ENCODE results near the gene KIF16B. TPM values are rescaled to one million over a fixed set of nuclear protein-coding genes. Genes with fewer than 3 reads are reported as not detected.

The KIF16B gene
- polyA plus RNA-seq, 4 donors = 9.8 to 23.5 (median 19.5) TPM

GRCh38 chr20:16486532-16486931 is 86.7 kb downstream of the KIF16B start:
- DNase-seq (ENCODE audit: low read depth in 4 of 4, low spot score in 3 of 4) = no peak

DNA sequence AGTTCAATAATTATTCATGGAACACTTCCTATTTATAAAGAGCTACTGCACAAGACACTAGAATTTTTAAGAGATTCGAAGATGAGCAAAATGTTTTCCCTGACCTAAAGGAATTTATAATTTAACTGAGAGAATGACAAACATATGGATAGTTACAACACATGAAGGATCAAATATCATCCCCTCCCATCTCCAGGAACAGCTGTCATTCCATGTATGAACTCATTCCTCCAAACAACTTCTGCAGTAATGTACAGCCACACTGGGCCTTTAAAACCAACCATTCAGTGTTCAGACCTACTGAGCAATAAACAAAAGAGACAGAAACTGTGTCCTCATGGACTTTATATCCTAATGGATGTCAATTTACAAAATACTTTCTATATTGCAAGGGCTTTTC is 87.8 kb downstream of the KIF16B start:
- DNase-seq (ENCODE audit: low read depth in 4 of 4, low spot score in 3 of 4) = no peak

DNA sequence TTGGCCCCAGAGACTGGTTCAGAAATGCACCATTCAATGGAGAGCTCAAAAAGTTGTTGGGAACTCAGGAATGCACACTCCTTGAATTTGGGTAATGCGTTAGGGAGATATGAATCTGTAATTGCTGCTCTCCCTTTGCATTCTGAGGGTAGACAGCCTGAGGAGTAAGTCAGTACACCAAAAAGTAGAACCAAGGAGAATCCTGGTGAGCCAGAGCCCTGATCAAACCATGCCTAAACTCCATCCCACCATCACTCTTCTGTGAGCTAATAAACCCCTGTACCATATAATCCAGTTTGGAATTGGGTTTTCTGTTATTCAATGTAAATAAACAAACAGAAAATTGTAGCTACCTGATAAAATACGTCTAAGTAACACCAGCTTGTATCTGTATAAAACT is 90.2 kb downstream of the KIF16B start:
- DNase-seq (ENCODE audit: low read depth in 4 of 4, low spot score in 3 of 4) = no peak

DNA sequence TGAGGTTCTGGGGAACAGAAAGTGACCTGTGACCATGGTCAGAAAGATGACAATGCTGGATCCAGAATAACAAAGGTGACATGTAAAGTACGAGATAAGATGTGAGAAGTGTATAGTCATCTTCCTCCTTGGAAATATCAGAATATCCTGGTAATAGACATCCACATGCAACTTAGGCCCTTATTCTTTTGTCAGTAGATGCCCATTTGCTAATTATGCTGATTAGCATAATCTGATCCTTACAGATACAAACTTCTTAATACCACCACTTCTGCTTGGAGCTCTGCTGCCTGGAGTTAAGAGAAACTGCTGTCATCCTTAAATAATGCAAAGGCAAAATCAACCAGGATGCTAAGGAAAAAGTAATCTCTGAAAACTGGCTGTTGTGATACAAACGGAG is 91.3 kb downstream of the KIF16B start:
- no peak for DNase-seq (ENCODE audit: low read depth in 4 of 4, low spot score in 3 of 4)

DNA sequence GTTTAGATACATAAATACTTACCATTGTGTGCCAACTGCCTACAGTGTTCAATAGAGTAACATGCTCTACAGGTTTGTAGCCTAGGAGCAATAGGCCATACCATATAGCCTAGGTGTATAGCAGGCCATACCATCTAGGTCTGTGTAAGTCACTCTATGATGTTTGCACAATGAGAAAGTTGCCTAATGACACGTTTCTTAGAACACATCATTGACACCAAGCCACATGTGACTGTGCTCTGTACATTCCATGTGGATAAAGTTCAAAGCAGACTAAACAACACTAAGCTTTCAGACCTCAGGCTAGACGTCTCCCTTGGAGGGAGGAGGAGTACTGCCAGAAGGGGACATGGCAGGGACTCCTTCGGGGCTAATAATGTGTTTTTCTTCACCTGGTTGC is 93.6 kb downstream of the KIF16B start:
- no peak for DNase-seq (ENCODE audit: low read depth in 4 of 4, low spot score in 3 of 4)

DNA sequence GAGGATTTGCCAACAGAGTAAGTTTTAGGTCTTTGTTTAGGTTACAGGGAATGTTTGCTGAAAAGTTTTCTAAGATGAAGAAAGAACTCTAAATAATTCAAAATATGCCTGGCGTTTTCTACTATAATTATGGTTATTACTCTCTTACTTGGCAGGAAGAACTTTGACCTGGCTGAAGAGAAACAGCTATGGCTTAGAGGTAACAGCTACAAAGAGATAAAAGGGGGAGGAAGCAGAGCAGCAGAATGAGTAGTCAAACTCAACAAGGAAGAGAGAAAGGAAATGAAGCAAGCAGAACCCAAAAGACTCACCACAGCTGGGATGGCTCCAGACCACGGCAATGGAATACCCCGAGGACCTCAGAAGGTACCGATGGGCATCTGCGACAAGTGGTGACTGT is 95.6 kb downstream of the KIF16B start:
- no peak for DNase-seq (ENCODE audit: low read depth in 4 of 4, low spot score in 3 of 4)

- DNase-seq (ENCODE audit: low read depth in 4 of 4, low spot score in 3 of 4) = peak in 3 of 4 donors; percentile 24 to 47 (median 42)
These were observed 97.2 kb downstream of the KIF16B start for GRCh38 chr20:16476032-16476431.

- DNase-seq (ENCODE audit: low read depth in 4 of 4, low spot score in 3 of 4) = no peak
These were observed 98.0 kb downstream of the KIF16B start for GRCh38 chr20:16475225-16475624.

- DNase-seq (ENCODE audit: low read depth in 4 of 4, low spot score in 3 of 4) = no peak
These were observed 98.9 kb downstream of the KIF16B start for GRCh38 chr20:16474363-16474762.

DNA sequence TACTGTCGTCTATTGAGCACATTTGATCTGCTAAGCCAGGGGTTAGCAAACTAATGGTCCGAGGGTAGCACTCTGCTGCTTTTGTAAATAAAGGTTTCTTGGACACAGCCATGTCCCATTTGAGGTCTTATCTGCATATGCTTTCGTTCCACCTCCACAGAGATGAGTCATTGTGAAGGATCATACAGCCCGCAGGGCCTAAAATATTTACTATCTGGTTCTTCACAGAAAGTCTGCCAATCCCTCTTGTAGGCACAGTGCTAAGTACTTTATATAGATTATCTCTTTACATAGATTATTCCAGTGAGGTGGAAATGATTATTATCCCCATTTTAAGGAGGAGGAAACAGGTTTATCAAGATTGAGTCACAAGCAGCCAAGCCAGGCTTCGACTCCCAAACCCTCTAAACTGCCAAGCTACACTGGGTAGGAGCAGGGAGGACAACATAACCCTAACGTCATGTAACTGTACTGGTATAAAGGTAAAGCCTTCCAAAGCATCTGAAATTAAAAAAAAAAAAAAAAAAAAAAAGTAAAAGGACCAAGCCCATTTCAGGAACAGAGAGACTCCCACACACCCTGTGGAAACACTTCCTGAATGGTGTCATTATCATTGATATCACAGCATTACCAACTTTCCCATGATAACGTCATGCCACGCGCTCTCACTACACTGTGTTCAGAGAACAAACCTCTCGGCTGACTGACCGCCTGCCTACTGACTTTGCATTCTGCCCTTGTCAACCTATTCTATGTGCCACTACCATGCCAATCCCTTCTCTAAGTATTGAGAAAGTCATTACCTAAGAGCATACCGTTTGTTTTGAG is 101.0 kb downstream of the KIF16B start:
- DNase-seq (ENCODE audit: low read depth in 4 of 4, low spot score in 3 of 4) = no peak

DNA sequence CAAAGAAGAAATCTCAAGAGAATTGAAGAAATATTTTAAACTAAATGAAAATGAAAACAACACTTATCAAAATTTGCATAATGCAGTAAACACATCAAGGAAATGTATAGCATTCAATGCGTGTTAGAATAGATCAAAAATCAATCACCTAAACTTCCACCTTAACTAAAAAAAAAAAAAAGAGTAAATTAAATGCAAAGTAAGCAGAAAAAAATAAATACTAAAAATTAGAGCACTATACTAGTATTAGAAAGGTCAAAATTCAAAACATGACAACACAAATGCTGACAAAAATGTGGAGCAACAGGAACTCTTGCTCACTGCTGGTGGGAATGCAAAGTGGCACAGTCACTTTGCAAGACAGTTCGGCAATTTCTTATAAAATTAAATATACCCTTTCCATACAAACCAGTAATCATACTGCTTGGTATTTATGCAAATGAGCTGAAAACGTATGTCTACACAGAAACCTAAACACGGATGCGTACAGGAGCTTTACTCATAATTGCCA is 103.8 kb downstream of the KIF16B start:
- no peak for DNase-seq (ENCODE audit: low read depth in 4 of 4, low spot score in 3 of 4)

GRCh38 chr20:16462711-16463110 is 110.5 kb downstream of the KIF16B start:
- no peak for DNase-seq (ENCODE audit: low read depth in 4 of 4, low spot score in 3 of 4)

DNA sequence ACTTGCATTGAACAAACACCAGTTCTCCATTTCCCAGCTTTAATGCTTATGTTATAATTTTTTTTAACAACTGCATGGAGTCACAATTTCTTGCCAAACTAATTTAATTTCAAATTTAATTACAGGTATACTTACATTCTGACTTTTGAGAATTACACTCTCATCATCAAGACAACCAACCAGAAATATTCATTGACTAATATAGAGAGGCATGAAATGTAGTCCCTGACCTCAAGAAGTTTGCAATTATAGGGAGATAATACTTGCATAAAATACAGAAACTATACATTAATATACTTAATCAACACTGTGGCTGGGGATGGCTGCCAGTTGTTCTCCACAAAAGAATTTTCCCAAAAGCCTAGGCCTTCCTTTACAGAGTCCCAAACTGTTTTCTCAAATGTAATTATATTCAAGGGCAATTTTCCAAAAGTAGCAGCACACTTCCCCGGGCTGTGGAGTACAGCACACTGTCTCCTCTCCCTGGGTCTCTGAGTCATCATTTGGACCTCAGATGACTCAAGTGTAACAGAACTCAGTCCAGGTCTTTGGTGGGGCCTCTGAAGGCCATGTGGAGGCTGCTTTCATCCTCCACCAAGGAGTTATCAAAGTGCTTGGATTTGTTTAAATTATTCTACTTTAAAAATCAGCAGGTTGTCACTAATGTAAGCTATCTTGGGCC is 114.1 kb downstream of the KIF16B start:
- DNase-seq (ENCODE audit: low read depth in 4 of 4, low spot score in 3 of 4) = no peak

- DNase-seq (ENCODE audit: low read depth in 4 of 4, low spot score in 3 of 4) = no peak
These were observed 115.7 kb downstream of the KIF16B start for GRCh38 chr20:16457514-16457913.

DNA sequence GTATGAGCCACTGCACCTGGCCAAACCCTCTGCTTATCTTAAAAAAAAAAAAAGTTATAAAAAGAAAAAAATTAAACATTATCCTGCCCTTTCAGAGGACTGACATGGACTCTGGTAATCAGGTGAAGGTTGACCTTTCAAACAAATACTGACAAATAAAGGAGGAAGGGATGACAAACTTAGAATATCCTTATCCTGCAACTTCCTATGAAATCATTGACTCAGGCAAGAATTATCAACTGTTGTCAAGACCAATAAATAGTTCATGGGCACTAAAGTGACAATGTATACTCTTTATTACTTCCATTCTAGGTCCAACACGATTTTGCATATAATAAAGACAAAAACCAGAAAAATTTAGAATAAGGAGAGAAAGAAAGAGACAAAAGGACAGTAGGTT is 117.9 kb downstream of the KIF16B start:
- DNase-seq (ENCODE audit: low read depth in 4 of 4, low spot score in 3 of 4) = no peak

- no peak for DNase-seq (ENCODE audit: low read depth in 4 of 4, low spot score in 3 of 4)
These were observed 121.3 kb downstream of the KIF16B start for GRCh38 chr20:16451982-16452381.

DNA sequence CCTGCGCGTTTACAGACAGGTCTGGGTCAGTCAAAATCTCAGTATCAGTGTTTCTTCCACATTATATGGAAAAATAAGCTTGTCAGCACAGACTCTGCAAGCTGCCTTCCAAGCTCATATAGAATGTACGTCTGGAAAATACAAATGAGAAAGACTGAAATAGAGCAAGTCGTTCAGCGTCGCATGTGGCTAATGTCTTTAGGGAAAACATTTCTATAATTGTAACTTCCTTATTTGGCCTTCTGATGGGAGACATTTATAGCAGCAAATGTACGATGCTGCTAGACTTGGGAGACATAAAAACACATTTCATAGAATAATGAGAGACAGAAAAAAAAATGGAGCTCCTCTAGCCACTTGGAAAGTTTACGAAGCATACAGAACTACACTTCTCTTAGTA is 122.2 kb downstream of the KIF16B start:
- no peak for DNase-seq (ENCODE audit: low read depth in 4 of 4, low spot score in 3 of 4)

DNA sequence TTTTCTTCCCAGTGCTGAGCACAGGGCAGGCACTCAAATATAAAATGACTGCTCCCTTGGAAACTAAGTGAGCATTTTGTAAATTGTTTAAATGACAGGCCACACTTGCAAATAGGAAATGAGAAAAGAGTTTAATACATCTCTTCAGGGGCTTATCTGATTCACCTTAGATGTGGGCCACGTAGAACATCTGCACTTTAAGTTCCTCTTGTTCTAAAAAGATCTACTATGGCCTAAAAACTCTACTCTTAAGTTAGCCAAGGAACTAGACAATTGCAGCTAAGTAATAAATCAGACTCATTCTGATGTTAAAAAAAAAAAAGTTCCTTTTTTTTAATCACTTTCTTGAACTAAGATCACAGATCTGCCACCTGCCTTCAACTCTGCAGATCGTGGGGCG is 126.3 kb downstream of the KIF16B start:
- no peak for DNase-seq (ENCODE audit: low read depth in 4 of 4, low spot score in 3 of 4)

GRCh38 chr20:16446246-16446645 is 127.0 kb downstream of the KIF16B start:
- no peak for DNase-seq (ENCODE audit: low read depth in 4 of 4, low spot score in 3 of 4)

DNA sequence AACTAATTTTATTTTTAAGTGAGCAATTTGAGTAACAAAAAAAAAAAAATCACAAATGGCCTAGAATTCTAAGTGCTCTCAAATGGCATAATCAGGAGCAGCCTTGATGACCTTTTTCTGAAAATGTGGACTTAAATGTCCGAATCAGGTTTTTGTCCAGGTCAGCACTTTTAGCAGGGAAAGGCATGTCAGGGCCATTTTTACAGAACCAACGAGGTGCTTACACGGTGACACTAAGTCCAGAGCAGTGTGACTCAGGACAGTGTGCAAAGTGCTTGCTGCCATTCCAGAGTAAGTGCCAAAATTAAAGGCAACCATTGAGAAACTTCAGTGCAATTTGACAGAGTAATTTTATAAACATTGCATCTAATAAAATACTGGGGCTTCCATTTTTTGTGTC is 127.8 kb downstream of the KIF16B start:
- DNase-seq (ENCODE audit: low read depth in 4 of 4, low spot score in 3 of 4) = no peak

- DNase-seq (ENCODE audit: low read depth in 4 of 4, low spot score in 3 of 4) = peak in 1 of 4 donors; percentile 16
These were observed 129.0 kb downstream of the KIF16B start for GRCh38 chr20:16444057-16444777.

All from left renal pelvis (tissue), 4 donors.